GM19452 (cell line): ENCODE results near the gene TPSB2.
"Not testable (repeated sequence)": the region's sequence is repeated elsewhere in the genome, so short reads cannot be mapped to it uniquely, and the experiment has no call there.

Experiments used
- ATAC-seq: cut with Tn5 transposase; IDR thresholded peaks from one replicate; pipeline ENCODE4 v1.9.1; 2021; ENCODE audit not compliant: unreplicated experiment

Gene TPSB2

GRCh38 chr16:1262210-1262845, 32.3 kb upstream of the TPSB2 start:
- ATAC-seq, result no peak

- ATAC-seq, result no peak
These were observed 31.3 kb upstream of the TPSB2 start for GRCh38 chr16:1261131-1261892.

DNA sequence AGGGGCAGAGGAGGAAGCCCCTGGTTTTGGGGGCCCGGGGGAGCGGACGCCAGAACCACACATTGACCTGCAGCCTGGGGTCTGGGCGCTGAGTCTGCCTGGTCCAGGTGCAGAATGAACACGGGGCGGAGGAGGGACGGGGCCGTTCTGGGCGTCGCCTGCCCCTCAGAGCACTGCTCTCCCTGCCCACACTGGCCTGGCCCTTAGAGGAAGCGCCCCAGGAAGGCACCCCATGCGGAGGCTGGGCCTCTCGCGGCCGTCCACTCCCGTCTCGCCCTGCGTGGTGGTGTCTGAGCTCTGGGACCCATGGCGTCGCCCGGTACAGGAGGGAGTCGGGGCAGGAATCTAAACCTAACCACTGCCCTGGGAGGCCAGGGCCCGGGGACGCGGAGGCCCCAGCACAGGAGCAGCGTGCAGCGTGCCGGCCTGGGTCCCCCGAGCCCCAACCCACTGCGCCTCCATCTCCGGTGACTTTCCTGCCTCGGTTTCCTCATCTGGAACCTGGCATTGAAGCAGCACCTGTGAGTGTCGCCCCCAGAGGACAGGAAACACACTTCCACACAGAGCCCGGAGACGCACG, 30.2 kb upstream of the TPSB2 start:
- ATAC-seq, result no peak

GRCh38 chr16:1259760-1260068, 29.7 kb upstream of the TPSB2 start:
- no peak for ATAC-seq

DNA sequence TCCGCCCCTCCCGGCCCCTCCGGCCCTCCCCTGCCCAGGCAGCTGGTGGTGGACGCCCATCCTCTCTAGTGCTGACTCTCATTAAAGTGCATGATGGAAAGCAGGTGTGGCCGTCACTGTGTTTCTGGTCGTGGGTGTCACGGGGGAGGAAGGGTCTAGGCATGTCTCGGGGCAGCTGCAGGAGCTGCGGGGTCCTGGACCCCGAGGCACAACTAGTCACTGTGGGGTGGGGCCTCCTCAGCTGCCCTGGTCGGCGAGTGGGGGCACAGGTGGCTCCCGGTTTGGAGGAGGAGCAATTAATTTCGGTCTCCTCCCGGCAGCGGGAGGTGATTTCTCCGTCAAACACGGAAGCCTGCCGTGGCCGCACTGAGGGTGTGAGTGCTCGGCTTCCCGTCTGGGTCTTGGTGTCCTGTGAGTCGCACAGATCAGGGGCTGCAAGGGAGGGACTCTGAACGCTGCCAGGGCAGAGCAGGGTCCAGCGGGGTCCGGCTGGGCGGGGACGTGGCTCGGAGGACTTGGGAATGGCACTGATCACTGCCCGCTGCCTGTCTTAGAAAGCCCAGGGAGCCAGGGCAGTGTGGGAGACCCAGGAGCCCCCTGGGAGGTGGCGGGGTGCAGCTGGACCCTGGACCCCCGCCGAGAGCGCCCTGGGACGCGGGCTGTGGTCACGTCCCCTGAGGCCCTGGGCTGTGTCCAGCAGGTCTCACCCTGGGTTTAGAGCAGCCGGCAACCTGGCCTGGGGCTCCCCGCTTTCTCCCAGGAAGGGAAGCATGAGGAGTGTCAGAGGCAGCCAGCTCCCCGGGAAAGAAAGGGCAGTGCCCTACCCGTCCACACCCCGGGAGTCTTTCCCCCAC, 29.1 kb upstream of the TPSB2 start:
- ATAC-seq, result no peak

DNA sequence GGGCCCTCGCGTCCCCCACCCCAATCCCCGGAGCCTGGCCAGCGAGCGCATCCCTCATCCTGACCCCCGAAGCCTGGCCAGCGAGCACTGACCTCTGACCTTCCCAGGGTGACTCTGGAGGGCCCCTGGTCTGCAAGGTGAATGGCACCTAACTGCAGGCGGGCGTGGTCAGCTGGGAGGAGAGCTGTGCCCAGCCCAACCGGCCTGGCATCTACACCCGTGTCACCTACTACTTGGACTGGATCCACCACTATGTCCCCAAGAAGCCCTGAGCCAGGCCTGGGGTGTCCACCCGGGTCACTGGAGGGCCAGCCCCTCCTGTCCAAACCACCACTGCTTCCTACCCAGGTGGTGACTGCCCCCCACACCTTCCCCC, 28.2 kb upstream of the TPSB2 start:
- no peak for ATAC-seq

- ATAC-seq, result no peak
These were observed 27.7 kb upstream of the TPSB2 start for GRCh38 chr16:1257561-1258224.

DNA sequence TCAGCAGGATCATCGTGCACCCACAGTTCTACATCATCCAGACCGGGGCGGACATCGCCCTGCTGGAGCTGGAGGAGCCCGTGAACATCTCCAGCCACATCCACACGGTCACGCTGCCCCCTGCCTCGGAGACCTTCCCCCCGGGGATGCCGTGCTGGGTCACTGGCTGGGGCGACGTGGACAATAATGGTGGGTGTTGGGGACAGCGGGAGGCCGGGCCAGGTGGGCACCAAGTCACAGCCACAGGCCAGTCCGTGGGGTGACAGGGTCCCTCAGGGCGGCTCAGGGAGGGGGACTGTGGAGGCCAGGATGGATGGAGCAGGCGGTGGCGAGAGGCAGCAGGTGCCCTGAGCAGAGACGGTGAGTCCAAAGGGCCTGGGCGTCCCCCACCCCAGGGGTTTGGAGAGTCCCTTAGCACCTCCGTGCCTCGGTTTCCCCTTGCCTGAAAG, 26.9 kb upstream of the TPSB2 start:
- ATAC-seq, result no peak

DNA sequence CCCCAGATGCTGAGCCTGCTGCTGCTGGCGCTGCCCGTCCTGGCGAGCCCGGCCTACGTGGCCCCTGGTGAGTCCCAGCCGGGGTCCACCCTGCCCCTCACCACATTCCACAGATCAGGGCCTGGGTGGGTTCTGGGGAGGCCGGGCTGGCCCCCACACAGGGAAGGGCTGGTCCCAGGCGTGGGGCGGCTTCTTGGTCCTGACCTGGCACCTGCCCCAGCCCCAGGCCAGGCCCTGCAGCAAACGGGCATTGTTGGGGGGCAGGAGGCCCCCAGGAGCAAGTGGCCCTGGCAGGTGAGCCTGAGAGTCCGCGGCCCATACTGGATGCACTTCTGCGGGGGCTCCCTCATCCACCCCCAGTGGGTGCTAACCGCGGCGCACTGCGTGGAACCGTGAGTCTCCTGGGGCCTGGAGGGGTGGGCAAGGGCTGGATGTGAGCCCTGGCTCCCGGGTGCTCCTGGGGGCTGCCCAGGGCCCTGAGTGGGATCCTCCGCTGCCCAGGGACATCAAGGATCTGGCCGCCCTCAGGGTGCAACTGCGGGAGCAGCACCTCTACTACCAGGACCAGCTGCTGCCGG, 26.4 kb upstream of the TPSB2 start:
- ATAC-seq, result not testable (repeated sequence)

DNA sequence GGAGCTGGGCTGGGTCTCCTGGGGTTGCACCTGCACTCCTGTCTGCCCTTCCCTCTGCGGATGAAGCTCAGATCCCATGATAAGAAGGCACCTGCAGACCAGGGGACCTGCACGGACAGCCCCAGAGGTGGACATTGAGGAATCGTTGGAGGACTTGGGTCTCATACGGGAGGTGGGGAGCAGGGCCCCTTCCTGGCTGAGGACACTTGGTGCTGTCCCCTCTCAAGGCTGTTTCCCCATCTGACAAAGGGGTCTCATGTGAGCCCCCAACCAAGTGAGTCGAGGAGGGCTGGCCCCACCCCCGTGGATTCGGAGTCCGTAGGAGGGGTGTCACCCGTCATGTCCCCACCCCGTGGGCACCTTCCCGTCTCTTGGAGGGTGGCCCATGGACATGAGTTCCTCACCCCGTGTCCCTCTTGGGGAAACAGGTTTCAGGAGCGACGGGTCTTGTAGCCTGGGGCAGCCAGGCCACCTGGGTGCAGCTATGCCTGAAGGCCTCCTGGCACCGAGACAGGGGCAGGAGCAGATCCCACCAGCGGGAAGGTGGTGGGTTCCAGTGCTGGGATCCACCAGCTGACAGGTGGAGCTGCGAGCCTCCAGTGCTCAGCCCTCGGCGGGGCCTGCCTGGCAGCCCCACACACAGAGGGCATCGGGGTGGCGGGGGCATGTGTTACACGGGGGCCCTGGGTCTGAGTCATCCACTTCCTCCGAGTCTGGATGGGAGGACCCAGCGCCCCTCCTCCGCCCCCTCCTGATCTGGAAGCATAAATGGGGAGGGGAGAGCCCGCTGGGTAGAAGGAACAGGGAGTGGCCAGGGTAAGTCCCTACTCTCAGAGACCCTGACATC, 25.5 kb upstream of the TPSB2 start, which contains the start of gene TPSD1:
TSS of gene TPSD1 (plus strand) at position 794 of the 847 bp plus-strand sequence. CDS start 212 bp downstream, outside the sequence.
- ATAC-seq, result not testable (repeated sequence)

- not testable (repeated sequence) for ATAC-seq
These were observed 24.8 kb upstream of the TPSB2 start for GRCh38 chr16:1254821-1255220.

DNA sequence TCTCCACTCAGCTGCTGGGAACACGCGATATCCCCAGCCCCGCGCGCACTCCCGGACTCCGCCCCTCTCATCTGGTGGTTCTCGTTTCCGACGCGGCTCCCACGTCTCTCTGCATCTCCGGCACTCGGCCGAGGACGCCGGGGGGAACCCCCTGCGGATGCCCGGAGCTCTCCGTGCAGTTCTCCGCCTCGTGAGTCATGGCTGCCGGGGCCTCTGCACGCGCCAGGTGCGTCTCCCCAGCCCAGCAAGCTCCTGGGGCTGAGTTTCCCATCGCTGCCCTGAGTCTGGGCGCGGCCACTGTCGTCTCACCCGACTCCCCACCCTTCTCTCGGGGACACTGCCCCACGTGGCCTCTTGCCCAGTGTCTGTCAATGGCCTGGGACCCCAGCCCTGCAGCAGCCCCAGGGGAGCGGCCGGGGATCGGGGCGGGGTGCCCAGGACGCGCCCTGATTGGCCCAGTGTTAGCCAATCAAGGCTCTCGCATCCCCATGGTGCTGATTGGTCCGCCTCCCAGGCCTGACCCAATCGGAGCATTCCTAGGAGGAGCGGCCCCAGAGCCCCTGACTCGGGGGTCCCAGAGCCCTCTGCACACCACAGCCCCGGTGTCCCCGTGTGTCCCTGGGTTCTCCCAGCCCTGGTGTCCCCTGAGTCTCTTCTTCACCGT, 23.8 kb upstream of the TPSB2 start:
- ATAC-seq, result not testable (repeated sequence)

DNA sequence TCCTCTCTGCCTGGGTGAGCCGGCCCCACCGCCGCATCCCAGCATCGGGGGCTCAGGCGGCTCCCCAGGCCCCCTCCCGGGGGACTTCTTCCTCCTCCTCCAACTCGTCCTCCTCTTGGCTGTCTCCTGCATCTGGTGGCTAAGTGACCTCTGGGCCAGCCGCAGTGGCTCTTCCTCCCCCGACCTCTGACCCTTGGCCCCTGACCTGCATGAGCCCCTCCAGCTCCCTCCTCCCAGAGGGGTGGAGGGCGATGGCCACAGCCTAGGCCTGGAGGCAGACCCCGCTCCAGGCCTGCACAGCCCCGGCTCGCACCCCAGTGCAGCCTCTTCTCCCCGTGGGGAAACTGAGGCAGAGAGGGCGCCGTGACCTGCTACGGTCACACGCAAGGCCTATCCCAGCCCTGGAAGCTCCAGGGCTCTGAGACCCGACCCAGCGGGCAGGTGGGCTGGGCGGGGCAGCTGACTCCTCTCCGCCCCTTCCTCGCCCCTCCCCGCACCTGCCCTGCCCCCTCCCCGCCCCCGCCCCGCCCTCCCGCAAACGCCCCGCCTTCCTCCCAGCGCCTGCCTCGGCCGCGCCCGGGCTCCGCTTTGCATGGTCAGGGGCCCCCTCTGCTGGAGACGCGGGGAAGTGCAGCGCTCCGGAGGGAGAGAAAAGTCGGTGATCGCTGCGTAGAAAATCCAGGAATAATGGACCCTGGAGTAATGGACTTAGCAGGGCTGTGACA, 19.2 kb upstream of the TPSB2 start:
- ATAC-seq, result not testable (repeated sequence)

GRCh38 chr16:1247903-1248537, 18.0 kb upstream of the TPSB2 start:
- not testable (repeated sequence) for ATAC-seq

DNA sequence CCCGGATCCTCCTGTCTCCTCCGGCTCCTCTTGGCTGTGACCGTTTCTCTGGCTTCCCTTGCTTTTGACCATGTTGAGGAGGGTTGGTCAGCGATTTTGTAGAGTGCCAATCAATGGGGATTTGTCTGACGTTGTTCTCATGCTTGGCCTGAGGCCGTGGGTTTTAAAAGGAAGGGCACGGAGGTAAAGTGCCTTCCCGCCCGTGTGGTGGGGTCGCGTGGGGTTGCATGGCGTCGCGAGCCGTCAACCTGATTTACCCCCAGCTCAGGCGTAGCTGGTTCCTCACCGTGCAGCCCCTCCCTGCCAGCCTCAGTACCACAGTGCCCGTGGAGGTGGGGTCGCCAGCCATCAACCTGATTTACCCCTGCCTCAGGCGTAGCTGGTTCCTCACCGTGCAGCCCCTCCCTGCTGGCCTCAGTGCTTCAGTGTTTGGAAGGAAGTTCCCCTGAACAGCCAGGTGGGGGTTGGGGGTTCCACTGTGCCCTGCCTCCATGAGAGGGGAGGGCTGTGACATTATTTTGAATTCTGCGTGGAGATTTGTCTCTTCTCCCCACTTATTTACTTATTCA, 15.6 kb upstream of the TPSB2 start:
- ATAC-seq, result no peak

GRCh38 chr16:1244881-1245280, 14.9 kb upstream of the TPSB2 start:
- no peak for ATAC-seq
